Measurements from ENCODE around the gene KCNJ11.

- peak in 1 of 7 experiments; percentile 18 for TF ChIP-seq CTCF (IDR thresholded peaks at IDR 0.05)
- no peak for TF ChIP-seq POLR2AphosphoS5 (IDR thresholded peaks at IDR 0.05)
- no peak for TF ChIP-seq POLR2A (IDR thresholded peaks at IDR 0.05)
Observed at GRCh38 chr11:17351172-17351509, 37.3 kb downstream of the KCNJ11 start.
